GM19238 (cell line): Measurements from ENCODE around the gene SCUBE1.
"Not testable (repeated sequence)": the region's sequence is repeated elsewhere in the genome, so short reads cannot be mapped to it uniquely, and the experiment has no call there.

Experiments used
- DNase-seq: peaks from one replicate; pipeline ENCODE4 v3.0.0; 2011; ENCODE audit warnings: low spot score; ENCODE audit not compliant: insufficient read length

The SCUBE1 gene

GRCh38 chr22:43280523-43280886, 62.7 kb downstream of the SCUBE1 start:
- DNase-seq: not testable (repeated sequence)

- DNase-seq: no peak
Observed at GRCh38 chr22:43279867-43280522, 63.2 kb downstream of the SCUBE1 start.

- DNase-seq: no peak
Observed at GRCh38 chr22:43277987-43278601, 65.1 kb downstream of the SCUBE1 start.

- DNase-seq: no peak
Observed at GRCh38 chr22:43277091-43277490, 66.1 kb downstream of the SCUBE1 start.

GRCh38 chr22:43276321-43276720, 66.9 kb downstream of the SCUBE1 start:
- no peak for DNase-seq

GRCh38 chr22:43275545-43276317, 67.4 kb downstream of the SCUBE1 start:
- DNase-seq: no peak

- no peak for DNase-seq
Observed at GRCh38 chr22:43274595-43275240, 68.5 kb downstream of the SCUBE1 start.

GRCh38 chr22:43273902-43274484, 69.2 kb downstream of the SCUBE1 start:
- peak; percentile 66 for DNase-seq

- no peak for DNase-seq
Observed at GRCh38 chr22:43272869-43273318, 70.3 kb downstream of the SCUBE1 start.

- DNase-seq: no peak
Observed at GRCh38 chr22:43272301-43272700, 70.9 kb downstream of the SCUBE1 start.

GRCh38 chr22:43270949-43271348, 72.2 kb downstream of the SCUBE1 start:
- DNase-seq: no peak

GRCh38 chr22:43270314-43270908, 72.8 kb downstream of the SCUBE1 start:
- DNase-seq: peak; percentile 58

GRCh38 chr22:43269646-43270045, 73.5 kb downstream of the SCUBE1 start:
- no peak for DNase-seq

GRCh38 chr22:43269246-43269645, 73.9 kb downstream of the SCUBE1 start:
- no peak for DNase-seq

- DNase-seq: no peak
Observed at GRCh38 chr22:43267981-43268660, 75.1 kb downstream of the SCUBE1 start.

GRCh38 chr22:43267332-43267980, 75.7 kb downstream of the SCUBE1 start:
- no peak for DNase-seq

- no peak for DNase-seq
Observed at GRCh38 chr22:43266076-43266475, 77.1 kb downstream of the SCUBE1 start.

- peak; percentile 81 for DNase-seq
Observed at GRCh38 chr22:43263645-43264514, 79.3 kb downstream of the SCUBE1 start.

GRCh38 chr22:43262990-43263644, 80.1 kb downstream of the SCUBE1 start:
- DNase-seq: peak; percentile 71
